HCT116 (cell line): ENCODE results near the gene MOB3B. TPM values are rescaled to one million over a fixed set of nuclear protein-coding genes. Genes with fewer than 3 reads are reported as not detected.

Source experiments
- ATAC-seq: fragments of 200-7000 bp; cut with Tn5 transposase; 2 replicates; pipeline ENCODE4 v1.9.1; 2020; ENCODE audit warnings: mild to moderate bottlenecking, moderate library complexity
- BruUV-seq: library from RNA; stranded (reverse); fragments of 400-500 nt; replicated peaks from 2 replicates; lab custom pipeline; 2021; lab: Mats Ljungman, UMichigan
- CTCF ChIA-PET: fragments of 300-600 bp; sonication (Branson Sonifier 250); formaldehyde crosslinking; loops from one replicate; lab custom pipeline; 2021; ENCODE audit warnings: antibody characterized with exemption; lab: Charles Lee
- POLR2A ChIA-PET: fragments of 300-600, 350-600 bp; sonication (Branson Sonifier 250); formaldehyde crosslinking; loops from one replicate; lab custom pipeline; 2021; ENCODE audit warnings: antibody characterized with exemption; lab: Charles Lee
- RAD21 ChIA-PET, 2 experiments: fragments of 300-600 bp; sonication (Branson Sonifier 250); formaldehyde crosslinking; loops; one replicate each; lab custom pipeline; 2023; ENCODE audit warnings: low total read pairs in 2 of 2; ENCODE audit not compliant: uncharacterized antibody in 2 of 2, unreplicated experiment in 2 of 2, low non-redundant PET in 1 of 2; lab: Charles Lee
- DNase-seq: peaks from one replicate; pipeline ENCODE4 v3.0.0-alpha.2; 2010; ENCODE audit warnings: low read depth, low spot score
- H2AFZ ChIP-seq: fragments of 200-600 bp; shearing (Covaris generic), sonication (generic); 2 replicates; pipeline ENCODE4 v1.6.1; 2017; ENCODE audit warnings: low read depth, mixed run types, mixed read lengths, antibody characterized with exemption, low read length; ENCODE audit not compliant: poor library complexity, severe bottlenecking
- H3K27ac ChIP-seq: 2 replicates; pipeline ENCODE4 v1.5.1; 2012; ENCODE audit warnings: low read depth, low read length
- H3K27me3 ChIP-seq: fragments of 200-600 bp; sonication (generic); 2 replicates; pipeline ENCODE4 v1.6.1; 2016; ENCODE audit warnings: mixed run types, low read length, mixed read lengths; ENCODE audit not compliant: insufficient read depth
- H3K36me3 ChIP-seq, 2 experiments: fragments of 200-500 bp in 1 of 2; fragments of 200-600 bp in 1 of 2; sonication (Bioruptor generic) in 1 of 2; sonication (generic) in 1 of 2; 2 replicates each; pipeline versions ENCODE4 v1.5.1 to v1.6.1; 2014 to 2016; ENCODE audit warnings: low read length in 2 of 2, inconsistent platforms in 1 of 2, mixed read lengths in 1 of 2, mixed run types in 1 of 2; ENCODE audit not compliant: insufficient read depth in 2 of 2, control insufficient read depth in 1 of 2
- H3K4me1 ChIP-seq, 2 experiments: fragments of 200-600 bp in 1 of 2; sonication (generic) in 1 of 2; 2 replicates each; pipeline versions ENCODE4 v1.5.1 to v1.6.1; 2012 to 2017; ENCODE audit warnings: low read length in 2 of 2, inconsistent platforms in 1 of 2, mild to moderate bottlenecking in 1 of 2, mixed read lengths in 1 of 2, mixed run types in 1 of 2, moderate library complexity in 1 of 2; ENCODE audit not compliant: insufficient read depth in 2 of 2, control insufficient read depth in 1 of 2
- H3K4me2 ChIP-seq: fragments of 200-600 bp; sonication (generic); 2 replicates; pipeline ENCODE4 v1.6.1; 2017; ENCODE audit warnings: mixed run types, low read length, mixed read lengths
- H3K4me3 ChIP-seq, 2 experiments: fragments of 200-600 bp in 1 of 2; sonication (generic) in 1 of 2; replicated peaks in 1 of 2; 2 replicates each; pipeline ENCODE4 v1.5.1; 2011 to 2016; ENCODE audit warnings: low read length in 2 of 2, control low read depth in 1 of 2, low read depth in 1 of 2, mild to moderate bottlenecking in 1 of 2, mixed read lengths in 1 of 2, mixed run types in 1 of 2
- H3K79me2 ChIP-seq: fragments of 200-600 bp; sonication (generic); 2 replicates; pipeline ENCODE4 v1.6.1; 2017; ENCODE audit warnings: mild to moderate bottlenecking, mixed run types, low read length, moderate library complexity, mixed read lengths; ENCODE audit not compliant: insufficient read depth
- H3K9ac ChIP-seq: fragments of 200-600 bp; sonication (generic); 2 replicates; pipeline ENCODE4 v1.6.1; 2016; ENCODE audit warnings: low read length, mixed read lengths
- H3K9me2 ChIP-seq: fragments of 200-600 bp; sonication (generic), shearing (Covaris generic); 2 replicates; pipeline ENCODE4 v1.6.1; 2017; ENCODE audit warnings: mixed run types, mild to moderate bottlenecking, moderate library complexity; ENCODE audit not compliant: insufficient read depth
- H3K9me3 ChIP-seq, 2 experiments: fragments of 200-500 bp in 1 of 2; fragments of 200-600 bp in 1 of 2; sonication (Bioruptor generic) in 1 of 2; sonication (generic) in 1 of 2; 2 replicates each; pipeline ENCODE4 v1.6.1; 2014 to 2017; ENCODE audit warnings: low read length in 2 of 2, mixed read lengths in 2 of 2, inconsistent platforms in 1 of 2, low read depth in 1 of 2, mild to moderate bottlenecking in 1 of 2, mixed run types in 1 of 2, moderate library complexity in 1 of 2; ENCODE audit not compliant: control insufficient read depth in 1 of 2, insufficient read depth in 1 of 2
- H4K20me1 ChIP-seq: fragments of 200-600 bp; sonication (generic), shearing (Covaris generic); 2 replicates; pipeline ENCODE4 v1.6.1; 2017; ENCODE audit warnings: mixed run types, mild to moderate bottlenecking, moderate library complexity; ENCODE audit not compliant: insufficient read depth
- CEBPB ChIP-seq: IDR thresholded peaks from 2 replicates; pipeline ENCODE4 v1.6.1; 2012; ENCODE audit warnings: low read depth
- ELF1 ChIP-seq: IDR thresholded peaks from 2 replicates; pipeline ENCODE4 v1.6.1; 2012; ENCODE audit warnings: low read depth, borderline replicate concordance
- POLR2AphosphoS5 ChIP-seq: IDR thresholded peaks from 2 replicates; pipeline ENCODE4 v1.6.1; 2011; ENCODE audit warnings: mild to moderate bottlenecking, low read depth, low read length, moderate library complexity
- SIN3A ChIP-seq: IDR thresholded peaks from 2 replicates; pipeline ENCODE4 v1.6.1; 2012; ENCODE audit warnings: low read depth
- SP1 ChIP-seq: IDR thresholded peaks from 2 replicates; pipeline ENCODE4 v1.6.1; 2012; ENCODE audit warnings: low read depth
- intact Hi-C: fragments of 100-400 bp; cut with micrococcal nuclease; formaldehyde crosslinking; loops from 2 replicates; pipeline ENCODE4 v1.10.0; 2022
- total RNA-seq: library from RNA; stranded (reverse); gene quantifications from one replicate; pipeline ENCODE4 v1.2.1, GENCODE V29; 2021; ENCODE audit not compliant: unreplicated experiment
- TF ChIP-seq, protein P1 (sequence below): IDR thresholded peaks from 2 replicates; pipeline ENCODE4 v1.6.1; 2012
- TF ChIP-seq, protein P2 (sequence below), 3 experiments: fragments of 200-600 bp in 1 of 3; sonication (generic) in 1 of 3; IDR thresholded peaks in 2 of 3; conservative IDR thresholded peaks in 1 of 3; 2 replicates each; pipeline ENCODE4 v1.5.1; 2012 to 2017; ENCODE audit warnings: low read depth in 2 of 3, low read length in 2 of 3, antibody characterized with exemption in 1 of 3, borderline replicate concordance in 1 of 3, control low read depth in 1 of 3, mild to moderate bottlenecking in 1 of 3, mixed read lengths in 1 of 3, mixed run types in 1 of 3, moderate library complexity in 1 of 3; ENCODE audit not compliant: insufficient read depth in 1 of 3

MOB3B gene
- total RNA-seq, 1 experiment from 2014 or later = 1.2 TPM

- no peaks in the 10 kb centered on the region for H3K9me3 ChIP-seq
- RAD21 ChIA-PET = no interaction called here
- no peak overlapping the region for H3K4me3 ChIP-seq
- H4K20me1 ChIP-seq = no peaks in the 10 kb centered on the region
- no peak for ATAC-seq
- no TSS peak for BruUV-seq
- TF ChIP-seq ELF1 = no peak
- no peak for TF ChIP-seq CEBPB
- TF ChIP-seq POLR2AphosphoS5 = no peak
- TF ChIP-seq, protein P1, sequence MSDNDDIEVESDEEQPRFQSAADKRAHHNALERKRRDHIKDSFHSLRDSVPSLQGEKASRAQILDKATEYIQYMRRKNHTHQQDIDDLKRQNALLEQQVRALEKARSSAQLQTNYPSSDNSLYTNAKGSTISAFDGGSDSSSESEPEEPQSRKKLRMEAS = no peak
- TF ChIP-seq SP1 = no peak
- TF ChIP-seq, protein P2, sequence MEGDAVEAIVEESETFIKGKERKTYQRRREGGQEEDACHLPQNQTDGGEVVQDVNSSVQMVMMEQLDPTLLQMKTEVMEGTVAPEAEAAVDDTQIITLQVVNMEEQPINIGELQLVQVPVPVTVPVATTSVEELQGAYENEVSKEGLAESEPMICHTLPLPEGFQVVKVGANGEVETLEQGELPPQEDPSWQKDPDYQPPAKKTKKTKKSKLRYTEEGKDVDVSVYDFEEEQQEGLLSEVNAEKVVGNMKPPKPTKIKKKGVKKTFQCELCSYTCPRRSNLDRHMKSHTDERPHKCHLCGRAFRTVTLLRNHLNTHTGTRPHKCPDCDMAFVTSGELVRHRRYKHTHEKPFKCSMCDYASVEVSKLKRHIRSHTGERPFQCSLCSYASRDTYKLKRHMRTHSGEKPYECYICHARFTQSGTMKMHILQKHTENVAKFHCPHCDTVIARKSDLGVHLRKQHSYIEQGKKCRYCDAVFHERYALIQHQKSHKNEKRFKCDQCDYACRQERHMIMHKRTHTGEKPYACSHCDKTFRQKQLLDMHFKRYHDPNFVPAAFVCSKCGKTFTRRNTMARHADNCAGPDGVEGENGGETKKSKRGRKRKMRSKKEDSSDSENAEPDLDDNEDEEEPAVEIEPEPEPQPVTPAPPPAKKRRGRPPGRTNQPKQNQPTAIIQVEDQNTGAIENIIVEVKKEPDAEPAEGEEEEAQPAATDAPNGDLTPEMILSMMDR (IDR thresholded peaks at IDR 0.05 in 2 of 3, conservative IDR thresholded peaks at IDR 0.05 in 1 of 3; ENCODE audit: borderline replicate concordance in 1 of 3, insufficient read depth in 1 of 3, low read depth in 2 of 3, low read length in 2 of 3) = no peak
- TF ChIP-seq SIN3A = no peak
- H3K27ac ChIP-seq = no peak overlapping the region
- DNase-seq = no peak
- H3K27me3 ChIP-seq = 0 out of 2 replicates have a peak, but pooled peaks cover 5% of the 10 kb centered on the region
- no peak overlapping the region for H2AFZ ChIP-seq
- H3K36me3 ChIP-seq = no peaks in the 10 kb centered on the region
- no peak overlapping the region for H3K4me2 ChIP-seq
- intact Hi-C loops = no loop called here
- POLR2A ChIA-PET = no interaction called here
- no peaks in the 10 kb centered on the region for H3K79me2 ChIP-seq
- no peaks in the 10 kb centered on the region; a peak in 1 of 4 replicates for H3K4me1 ChIP-seq
- CTCF ChIA-PET = no interaction called here
- H3K9me2 ChIP-seq = no peaks in the 10 kb centered on the region
- no peak overlapping the region for H3K9ac ChIP-seq
Observed at GRCh38 chr9:27278374-27278773, 251.2 kb downstream of the MOB3B start.
